GM12878 (cell line): ENCODE measurements around the gene HOXB3. TPM values are rescaled to one million over a fixed set of nuclear protein-coding genes. Genes with fewer than 3 reads are reported as not detected.

Experiments used
- ATAC-seq: fragments of 200-7000 bp; cut with Tn5 transposase; 3 replicates; pipeline ENCODE4 v1.9.1; 2020; ENCODE audit warnings: mild to moderate bottlenecking, moderate library complexity
- BruUV-seq: library from RNA; stranded (reverse); fragments of 400-500 nt; replicated peaks from 2 replicates; lab custom pipeline; 2021; lab: Mats Ljungman, UMichigan
- CTCF ChIA-PET: fragments of 300-600 bp; sonication (Branson Sonifier 250); formaldehyde crosslinking; extraction: SDS; loops from one replicate; lab custom pipeline; 2021; ENCODE audit warnings: inconsistent platforms; lab: Yijun Ruan, JAX
- POLR2A ChIA-PET: fragments of 350-600 bp; formaldehyde crosslinking; extraction: SDS; loops from one replicate; lab custom pipeline; 2021; ENCODE audit warnings: inconsistent platforms; lab: Charles Lee
- RAD21 ChIA-PET: fragments of 300-600 bp; sonication (Branson Sonifier 250); formaldehyde crosslinking; loops from one replicate; lab custom pipeline; 2023; ENCODE audit warnings: antibody characterized with exemption; ENCODE audit not compliant: unreplicated experiment; lab: Charles Lee
- SMC1A ChIA-PET: fragments of 300-600 bp; sonication (Branson Sonifier 250); formaldehyde crosslinking; loops from one replicate; lab custom pipeline; 2023; ENCODE audit not compliant: unreplicated experiment, uncharacterized antibody; lab: Charles Lee
- DNase-seq: peaks from one replicate; pipeline ENCODE4 v3.0.0-alpha.2; 2011; ENCODE audit warnings: low read depth, low spot score
- FAIRE-seq: peaks from 3 replicates; lab custom pipeline; 2011; peaks lifted over from hg19 to GRCh38; lab: Jason Lieb, UNC
- H2AFZ ChIP-seq: 2 replicates; pipeline ENCODE4 v1.6.0; 2011; ENCODE audit warnings: low read depth, low read length, control low read depth; ENCODE audit not compliant: control insufficient read depth
- H3K27ac ChIP-seq: 2 replicates; pipeline ENCODE4 v1.5.1; 2011; ENCODE audit warnings: control low read depth; ENCODE audit not compliant: control insufficient read depth, insufficient read depth
- H3K27me3 ChIP-seq, 2 experiments: replicated peaks in 1 of 2; 2 replicates each; pipeline versions ENCODE4 v1.6.0 to v1.6.1; 2011; ENCODE audit warnings: low read length in 1 of 2; ENCODE audit not compliant: control insufficient read depth in 2 of 2, insufficient read depth in 2 of 2
- H3K36me3 ChIP-seq, 2 experiments: 2 replicates each; pipeline ENCODE4 v1.5.1; 2011; ENCODE audit warnings: low read length in 1 of 2; ENCODE audit not compliant: control insufficient read depth in 2 of 2, insufficient read depth in 2 of 2
- H3K4me1 ChIP-seq: 2 replicates; pipeline ENCODE4 v1.6.1; 2011; ENCODE audit warnings: mild to moderate bottlenecking, low read length, moderate library complexity, mixed read lengths; ENCODE audit not compliant: control insufficient read depth, insufficient read depth
- H3K4me2 ChIP-seq: 2 replicates; pipeline ENCODE4 v1.6.0; 2011; ENCODE audit warnings: control low read depth; ENCODE audit not compliant: control insufficient read depth, insufficient read depth
- H3K4me3 ChIP-seq: fragments of 200-600 bp; sonication (generic); 2 replicates; pipeline ENCODE4 v1.5.1; 2016
- H3K79me2 ChIP-seq: 2 replicates; pipeline ENCODE4 v1.6.0; 2011; ENCODE audit warnings: low read length; ENCODE audit not compliant: control insufficient read depth, insufficient read depth
- H3K9ac ChIP-seq: 2 replicates; pipeline ENCODE4 v1.8.0; 2011; ENCODE audit warnings: low read length, control low read depth, mixed read lengths; ENCODE audit not compliant: control insufficient read depth, insufficient read depth
- H3K9me3 ChIP-seq: replicated peaks from 3 replicates; pipeline ENCODE4 v1.5.1; 2011; ENCODE audit warnings: mild to moderate bottlenecking, low read length; ENCODE audit not compliant: control insufficient read depth, insufficient read depth
- H4K20me1 ChIP-seq: 2 replicates; pipeline ENCODE4 v1.6.0; 2011; ENCODE audit not compliant: control insufficient read depth, insufficient read depth
- BACH1 ChIP-seq: fragments of 450-650 bp; IDR thresholded peaks from 2 replicates; pipeline ENCODE4 v1.6.1; 2017; ENCODE audit warnings: mild to moderate bottlenecking, borderline replicate concordance
- BRCA1 ChIP-seq: IDR thresholded peaks from 2 replicates; pipeline ENCODE4 v1.6.1; 2011; ENCODE audit warnings: low read depth, low read length, improper control_type of control experiment
- CEBPB ChIP-seq, 2 experiments: fragments of 150-350 bp in 1 of 2; IDR thresholded peaks; 2 replicates each; pipeline ENCODE4 v1.6.1; 2012 to 2014; ENCODE audit warnings: low read depth in 2 of 2, low read length in 2 of 2, borderline replicate concordance in 1 of 2, inconsistent platforms in 1 of 2
- CREB1 ChIP-seq: IDR thresholded peaks from 2 replicates; pipeline ENCODE4 v1.6.1; 2012; ENCODE audit warnings: low read depth, mild to moderate bottlenecking, inconsistent platforms
- CREM ChIP-seq: IDR thresholded peaks from 2 replicates; pipeline ENCODE4 v1.6.1; 2014; ENCODE audit warnings: antibody characterized with exemption, low read depth
- EED ChIP-seq: sonication (generic); IDR thresholded peaks from 2 replicates; pipeline ENCODE4 v1.6.1; 2016; ENCODE audit warnings: antibody characterized with exemption, low read depth
- HDAC6 ChIP-seq: fragments of 200-600 bp; sonication (generic); IDR thresholded peaks from one replicate; pipeline ENCODE4 v1.8.0; 2017; ENCODE audit warnings: antibody characterized with exemption; ENCODE audit not compliant: unreplicated experiment
- JUNB ChIP-seq: IDR thresholded peaks from 2 replicates; pipeline ENCODE4 v1.6.1; 2016; ENCODE audit warnings: antibody characterized with exemption, mild to moderate bottlenecking
- LARP7 ChIP-seq: fragments of 450-650 bp; IDR thresholded peaks from 2 replicates; pipeline ENCODE4 v1.6.1; 2017; ENCODE audit warnings: mild to moderate bottlenecking
- MAX ChIP-seq: IDR thresholded peaks from 2 replicates; pipeline ENCODE4 v1.6.1; 2012; ENCODE audit warnings: low read depth, low read length, improper control_type of control experiment
- MYC ChIP-seq: IDR thresholded peaks from 2 replicates; pipeline ENCODE4 v1.6.1; 2011; ENCODE audit warnings: mild to moderate bottlenecking, low read length, moderate library complexity, inconsistent platforms; ENCODE audit not compliant: insufficient read depth, insufficient replicate concordance, insufficient read length, severe bottlenecking
- POLR2A ChIP-seq: IDR thresholded peaks from 2 replicates; pipeline ENCODE4 v1.6.1; 2011; ENCODE audit warnings: low read depth, mild to moderate bottlenecking, low read length
- PRDM15 ChIP-seq: fragments of 450-650 bp; formaldehyde crosslinking; IDR thresholded peaks from 2 replicates; pipeline ENCODE4 v1.4.0; 2020; ENCODE audit warnings: mild to moderate bottlenecking, moderate library complexity
- REST ChIP-seq: IDR thresholded peaks from 2 replicates; pipeline ENCODE4 v1.6.1; 2012; ENCODE audit warnings: mild to moderate bottlenecking, low read depth, low read length
- SMC3 ChIP-seq: IDR thresholded peaks from 2 replicates; pipeline ENCODE4 v1.6.1; 2011; ENCODE audit warnings: low read length, improper control_type of control experiment, borderline replicate concordance
- SREBF2 ChIP-seq: IDR thresholded peaks from 2 replicates; pipeline ENCODE4 v1.6.1; 2012; ENCODE audit warnings: mild to moderate bottlenecking, low read length
- TBL1XR1 ChIP-seq: IDR thresholded peaks from 2 replicates; pipeline ENCODE4 v1.6.1; 2012; ENCODE audit warnings: low read depth, low read length, improper control_type of control experiment
- WGBS: methylation state at CpG from one replicate; pipeline ENCODE4 v1.1.6; 2016; ENCODE audit warnings: low lambda C conversion rate; ENCODE audit not compliant: insufficient replicate concordance, insufficient coverage; ENCODE audit errors: missing lambda C conversion rate; 5-methylcytosine and 5-hydroxymethylcytosine counted together
- in situ Hi-C: fragments of 300-500 bp; cut with MboI; formaldehyde crosslinking; loops from 9 replicates; pipeline ENCODE4 v1.14.3; 2018; ENCODE audit warnings: mixed read lengths
- intact Hi-C: fragments of 100-400 bp; cut with micrococcal nuclease; formaldehyde crosslinking; loops from one replicate; pipeline ENCODE4 v1.14.2; 2022; ENCODE audit not compliant: unreplicated experiment
- polyA plus RNA-seq, 11 experiments: library from polyadenylated mRNA; depleted of rRNA in 4 of 11; unstranded in 6 of 11; stranded (reverse) in 5 of 11; fragments of >200 nt; fragmentation: Nextera tagmentation in 4 of 11; fragmentation: Illumina TruSeq in 1 of 11; extraction: Ambion mirVana in 4 of 11; extraction: Trizol in 1 of 11; gene quantifications; 1 replicate in 1 of 11; 2 replicates in 10 of 11; pipeline versions ENCODE4 v1.2.1 to v1.2.3, GENCODE V29; 2011 to 2016; ENCODE audit warnings: inconsistent platforms in 2 of 11, missing spikeins in 2 of 11, low read depth in 1 of 11
- total RNA-seq, 4 experiments: library from RNA; depleted of rRNA in 3 of 4; stranded (reverse); fragments of >200 nt in 3 of 4; fragmentation: Illumina TruSeq in 1 of 4; extraction: Trizol in 1 of 4; gene quantifications; 2 replicates each; pipeline versions ENCODE4 v1.2.1 to v1.2.3, GENCODE V29; 2013 to 2021

Gene HOXB3
- total and polyA plus RNA-seq, 10 of the 15 experiments (the other 5 are each of a cell fraction or from before 2014, with no cell fraction given): 0.19 to 7.7 (median 2.9) TPM

- Histone ChIP-seq H3K79me2 (no peaks in the 10 kb centered on the region), H3K4me3 (no peak overlapping the region; the same call in 1 of the 2 replicates), H3K27ac (no peak overlapping the region), H3K4me1 (peaks cover 10% of the 10 kb centered on the region), H3K27me3 (peaks cover 5 to 33% of the 10 kb centered on the region in 2 experiments), H2AFZ (peak overlapping the region; percentile 67), H3K9ac (no peak overlapping the region), H3K9me3 (no peaks in the 10 kb centered on the region), H3K36me3 (no peaks in the 10 kb centered on the region), H4K20me1 (no peaks in the 10 kb centered on the region), H3K4me2 (peak overlapping the region; percentile 98)
- ChIA-PET SMC1A (interaction anchor here (0.8 to 4.3 kb wide), 22 partner anchors 15 to 481 kb away, joined by 3 to 47 read pairs (median 6); no protein-coding TSS in a partner anchor), RAD21 (interaction anchor here (0.6 to 3.8 kb wide), 31 partner anchors 8 to 568 kb away, joined by 3 to 35 read pairs (median 5); no protein-coding TSS in a partner anchor), CTCF (interaction anchor here (0.9 to 4.8 kb wide), 35 partner anchors 19 to 569 kb away, joined by 3 to 113 read pairs (median 5); no protein-coding TSS in a partner anchor), POLR2A (interaction anchor here (0.5 to 1.2 kb wide), 4 partner anchors 11 to 455 kb away, joined by 3 to 6 read pairs (median 3); no protein-coding TSS in a partner anchor)
- ATAC-seq (peak; percentile 75), FAIRE-seq (peak; percentile 78), DNase-seq (no peak)
- 20% methylated on average over 37 of the region's 37 CpGs for WGBS
- in situ Hi-C loops: no loop called here
- intact Hi-C loops: loop anchor here (1.0 to 2.0 kb wide), 3 partner anchors 257 to 333 kb away; no protein-coding TSS in a partner anchor
- no TSS peak for BruUV-seq
- TF ChIP-seq EED (no peak), CREB1 (0 out of 2 replicates have a peak, but pooled peaks have one; percentile 11), SMC3 (peak; percentile 95), HDAC6 (no peak), MAX (no peak; the same call in 1 of the 2 replicates), PRDM15 (CRISPR knock-in tag) (no peak), BRCA1 (no peak), JUNB (no peak), LARP7 (no peak), MYC (no peak), CEBPB (IDR thresholded peaks at IDR 0.05; ENCODE audit: borderline replicate concordance in 1 of 2, low read depth in 2 of 2, low read length in 2 of 2) (no peak), POLR2A (no peak), REST (no peak), TBL1XR1 (no peak), BACH1 (no peak), CREM (0 out of 2 replicates have a peak, but pooled peaks have one; percentile 20), SREBF2 (no peak)
Measured at GRCh38 chr17:48593840-48594537, 3.9 kb upstream of the HOXB3 start.
